GM21423 (cell line): ENCODE results near the gene SLC13A3.
"Not testable (repeated sequence)": the region's sequence is repeated elsewhere in the genome, so short reads cannot be mapped to it uniquely, and the experiment has no call there.

ENCODE experiments used
- ATAC-seq: cut with Tn5 transposase; IDR thresholded peaks from one replicate; pipeline ENCODE4 v1.9.1; 2021; ENCODE audit warnings: mild to moderate bottlenecking, moderate library complexity; ENCODE audit not compliant: unreplicated experiment

SLC13A3 gene

DNA sequence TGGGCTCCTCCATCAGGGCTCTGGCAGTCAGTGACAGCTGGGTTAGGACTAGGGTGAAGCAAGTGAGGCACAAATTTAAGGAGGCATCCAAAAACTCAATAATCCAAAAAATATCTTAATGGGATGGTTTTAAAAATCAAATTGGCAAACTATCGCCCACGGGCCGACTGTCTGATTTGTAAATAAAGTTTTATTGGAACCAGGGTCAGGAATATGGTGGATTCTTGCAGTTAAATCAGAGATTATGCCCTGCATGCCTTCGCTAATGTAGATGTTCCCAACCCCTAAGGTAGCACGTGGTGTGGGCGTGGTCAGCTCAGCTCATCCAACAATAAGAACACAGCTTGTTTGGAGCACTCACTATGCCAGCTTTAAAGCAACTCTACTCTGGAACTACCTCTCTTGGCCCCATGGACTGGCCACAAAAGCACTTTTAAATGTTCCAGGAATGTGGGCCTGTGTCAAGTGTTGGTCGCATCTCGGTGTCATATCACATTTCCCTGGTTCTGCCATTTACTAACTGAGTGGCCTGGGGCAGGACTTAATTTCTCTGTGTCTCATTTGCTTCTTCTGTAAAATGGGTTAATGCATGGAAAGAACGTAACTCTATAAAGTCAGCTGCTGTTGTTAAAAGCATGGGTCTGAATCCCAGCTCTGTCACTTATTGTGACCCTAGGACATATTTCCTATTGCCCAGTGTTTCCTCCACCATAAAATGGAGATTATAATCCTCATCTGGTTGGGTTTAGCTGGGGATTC lies 31.0 kb upstream of the SLC13A3 start:
- no peak for ATAC-seq

DNA sequence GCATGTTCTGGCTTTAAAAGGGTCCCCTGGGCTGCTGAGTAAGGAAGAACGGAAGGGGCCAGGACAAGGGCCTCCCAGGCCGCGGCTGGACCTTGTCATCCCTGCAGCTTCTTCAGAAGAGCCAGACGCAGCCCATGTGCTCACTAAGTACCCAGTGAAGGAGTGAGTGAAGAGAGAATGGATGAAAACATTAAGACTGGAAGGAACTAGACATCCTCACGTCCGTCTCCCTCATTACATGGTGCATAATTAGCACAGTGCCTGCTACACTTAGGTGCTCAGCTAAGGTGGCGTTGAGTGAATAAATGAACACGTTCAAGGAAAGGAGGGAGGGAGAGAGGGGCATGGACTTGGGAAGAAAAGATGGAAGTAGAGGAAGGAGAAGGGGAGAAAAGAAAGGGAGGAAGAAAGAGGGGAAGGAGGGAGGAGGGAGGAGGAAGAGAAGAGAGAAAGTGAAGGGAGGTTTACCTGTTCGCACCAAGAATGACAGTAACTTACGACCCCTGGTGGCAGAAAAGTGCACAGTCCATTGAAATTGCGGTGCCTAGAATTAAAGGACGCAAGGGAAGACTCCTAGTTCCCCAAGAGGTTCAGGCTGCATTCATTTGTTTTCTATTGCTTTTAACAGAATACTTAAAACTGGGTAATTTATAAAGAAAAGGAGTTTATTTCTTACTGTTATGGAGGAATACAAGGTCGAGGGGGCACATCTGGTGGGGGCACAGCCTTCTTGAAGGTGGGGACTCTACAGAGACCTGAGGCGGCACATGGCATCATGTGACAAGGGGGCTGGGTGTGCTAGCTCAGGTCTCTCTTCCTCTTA lies 30.0 kb upstream of the SLC13A3 start:
- no peak for ATAC-seq

DNA sequence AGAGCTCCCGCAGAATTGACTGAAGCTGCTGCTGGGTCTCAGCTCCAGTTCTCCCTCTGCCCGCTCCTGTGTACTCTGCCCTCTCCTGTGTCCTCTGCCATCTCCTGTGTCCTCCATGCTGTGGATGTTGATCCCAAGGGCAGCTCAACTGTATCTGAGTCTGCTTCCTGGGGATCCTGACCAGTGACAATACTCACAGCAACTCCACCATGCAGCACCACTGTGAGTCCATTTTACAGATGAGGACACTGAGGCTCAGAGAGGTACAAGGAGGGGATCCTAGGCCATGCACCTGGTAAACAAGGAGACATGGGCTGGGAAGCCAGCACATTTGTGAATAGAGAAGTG lies 29.4 kb upstream of the SLC13A3 start:
- ATAC-seq = no peak

DNA sequence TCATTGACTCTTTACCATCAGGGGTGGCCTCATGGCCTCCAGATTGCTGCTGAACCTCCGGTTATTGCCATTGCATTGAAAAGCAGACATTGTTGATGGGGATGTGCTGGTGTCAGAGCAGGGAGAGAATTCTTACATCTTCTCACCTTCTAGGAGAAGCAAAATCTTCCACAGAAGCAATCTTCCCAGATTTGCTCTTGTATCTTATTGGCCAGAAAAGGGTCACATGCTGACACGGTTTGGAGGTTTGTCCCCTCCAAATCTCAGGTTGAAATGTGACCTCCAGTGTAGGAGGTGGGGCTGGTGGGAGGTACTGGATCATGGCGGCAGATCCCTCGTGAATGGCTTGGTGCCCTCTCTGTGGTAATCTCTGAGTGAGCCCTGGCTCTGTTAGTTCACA lies 27.3 kb upstream of the SLC13A3 start:
- ATAC-seq = no peak

DNA sequence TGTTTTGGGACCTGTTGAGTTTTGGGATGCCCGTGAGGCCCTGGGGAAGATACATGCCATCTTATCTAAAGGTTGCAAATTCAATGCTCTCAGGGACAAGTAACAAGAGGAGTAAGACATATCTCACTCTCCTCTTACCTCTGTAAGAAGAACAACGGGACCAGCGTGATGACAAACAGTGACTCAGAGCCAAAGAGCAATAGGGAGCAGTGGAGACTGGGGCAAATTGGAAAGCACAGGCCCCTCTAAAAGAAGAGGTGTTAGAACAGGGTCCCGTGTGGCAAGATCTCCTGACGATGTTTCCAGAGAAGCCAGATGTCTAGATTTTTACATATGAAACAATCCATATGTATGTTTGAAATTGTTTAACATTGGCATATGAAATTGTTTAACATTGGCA lies 26.3 kb upstream of the SLC13A3 start:
- no peak for ATAC-seq

DNA sequence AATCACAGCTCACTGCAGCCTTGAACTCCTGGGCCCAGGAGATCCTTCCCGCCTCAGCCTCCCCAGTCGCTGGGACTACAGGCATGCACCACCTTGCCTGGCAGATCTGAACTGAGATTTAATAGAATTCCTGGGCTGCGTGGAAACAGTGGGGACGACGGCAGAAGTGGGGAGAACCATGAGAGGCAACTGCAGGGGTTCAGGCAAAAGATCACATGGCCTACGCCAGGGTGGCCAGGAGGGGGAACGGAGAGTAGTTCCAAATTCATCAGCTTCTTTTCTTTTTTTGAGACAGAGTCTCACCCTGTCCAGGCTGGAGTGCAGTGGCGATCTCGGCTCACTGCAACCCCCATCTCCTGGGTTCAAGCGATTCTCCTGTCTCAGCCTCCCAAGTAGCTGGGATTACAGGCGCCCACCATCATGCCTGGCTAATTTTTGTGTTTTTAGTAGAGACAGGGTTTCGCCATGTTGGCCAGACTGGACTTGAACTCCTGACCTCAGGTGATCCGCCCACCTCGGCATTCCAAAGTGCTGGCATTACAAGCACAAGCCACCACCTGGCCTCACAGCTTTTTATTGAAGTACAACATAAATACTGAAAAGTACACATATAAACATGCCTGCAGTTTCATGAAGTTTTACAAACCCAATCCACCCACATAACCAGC lies 25.5 kb upstream of the SLC13A3 start:
- not testable (repeated sequence) for ATAC-seq

DNA sequence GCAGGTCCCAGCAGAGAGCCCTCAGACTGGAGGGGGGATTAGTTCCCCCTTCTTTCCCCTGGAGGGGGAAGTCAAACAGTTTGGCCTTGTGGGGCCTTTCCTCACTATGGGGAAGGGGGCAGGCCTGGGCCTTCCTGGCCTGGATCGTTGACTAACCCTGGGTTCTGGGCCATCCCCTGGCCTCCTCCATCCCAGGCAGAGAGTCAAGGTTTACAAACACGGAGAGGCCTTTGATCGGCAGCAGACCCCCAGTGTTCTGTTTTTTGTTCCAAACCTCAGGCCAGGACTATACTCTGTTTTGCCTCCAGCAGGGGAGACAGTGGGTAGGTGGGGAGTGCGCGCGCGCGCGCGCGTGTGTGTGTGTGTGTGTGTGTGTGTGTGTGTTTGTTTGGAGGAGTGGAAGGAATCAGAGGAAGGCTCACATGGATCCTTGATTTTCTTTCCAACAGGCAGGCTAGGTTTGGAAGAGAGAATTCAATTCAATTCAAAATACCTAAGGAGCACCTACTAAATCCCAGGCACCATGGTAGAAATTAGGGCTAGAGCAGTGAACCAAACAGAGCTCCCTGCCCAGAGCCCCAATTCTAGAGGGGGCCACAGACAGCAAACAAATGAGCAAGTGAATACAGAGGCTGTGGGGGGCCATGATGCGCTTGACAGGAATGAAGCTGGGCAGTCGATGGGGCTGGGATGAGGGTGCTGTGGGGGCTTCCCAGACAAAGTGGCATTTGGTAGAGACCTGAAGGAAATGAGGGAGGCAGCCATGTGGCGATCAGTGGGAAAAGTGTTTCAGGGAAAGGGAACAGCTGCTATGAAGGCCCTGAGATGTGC lies 23.2 kb upstream of the SLC13A3 start:
- ATAC-seq = no peak

DNA sequence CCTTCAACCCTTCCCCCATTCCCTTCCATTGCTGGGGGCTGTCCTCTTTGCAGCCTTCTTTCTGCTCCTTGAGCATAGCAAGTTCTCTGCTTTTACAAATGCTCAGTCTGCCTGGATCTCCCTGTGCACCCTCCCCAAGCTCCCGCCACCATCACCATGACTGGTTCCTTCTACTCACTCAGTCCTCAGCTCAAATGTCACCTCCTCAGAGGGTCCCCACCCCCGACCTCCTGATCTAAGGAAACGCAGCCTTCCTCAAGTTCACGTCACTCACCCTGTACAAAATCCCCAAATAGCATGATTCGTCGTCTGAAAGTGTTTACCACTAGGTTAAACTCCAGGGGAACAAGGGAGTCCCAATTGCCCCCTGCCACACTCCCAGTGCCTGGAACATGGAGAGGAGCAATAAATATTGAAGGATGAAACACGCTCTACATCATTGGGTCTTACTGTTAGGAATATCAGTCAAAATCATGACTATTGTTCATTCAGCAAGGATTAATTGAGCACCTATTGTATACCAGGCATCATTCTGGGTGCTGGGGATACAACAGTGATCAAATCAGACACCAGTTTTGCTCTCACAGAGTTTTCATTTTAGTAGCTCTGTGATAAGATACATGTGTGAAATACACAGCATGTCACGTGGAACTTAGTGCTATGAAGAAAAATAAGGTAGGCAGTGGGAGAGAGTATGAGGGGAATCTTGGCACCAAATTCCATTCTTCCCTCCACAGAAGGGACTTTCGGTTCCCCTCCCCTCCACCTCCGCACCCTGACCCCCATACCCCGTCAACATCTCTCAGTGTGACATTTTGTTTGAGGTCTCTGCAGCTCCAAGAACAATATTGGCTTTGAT lies 22.4 kb upstream of the SLC13A3 start:
- ATAC-seq = no peak

DNA sequence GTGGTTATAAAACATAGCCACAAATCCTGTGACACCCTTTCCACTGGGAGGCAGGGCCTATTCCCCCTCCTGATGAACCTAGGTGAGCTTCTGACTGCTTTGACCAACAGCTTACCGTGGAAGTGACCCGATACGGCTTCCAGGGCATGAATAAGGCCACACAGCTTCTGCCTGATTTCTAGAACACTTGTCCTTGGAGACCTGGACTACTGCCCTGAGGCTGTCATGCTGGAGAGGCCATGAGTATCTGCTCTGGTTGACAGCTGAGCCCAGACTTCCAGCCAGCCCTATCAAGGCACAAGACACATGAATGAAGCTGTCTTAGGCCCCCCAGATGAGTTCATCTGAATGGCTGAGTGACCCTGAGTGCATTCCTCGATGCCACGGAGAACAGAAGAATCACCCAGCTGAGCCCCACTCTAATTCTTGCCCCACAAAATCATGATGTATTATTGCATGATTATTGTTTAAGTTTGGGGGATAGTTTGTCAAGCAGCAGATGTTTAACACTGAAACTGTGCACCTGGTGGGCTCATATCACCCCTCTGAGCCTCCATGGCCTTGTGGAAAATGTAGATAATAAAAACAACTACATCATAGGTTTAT lies 21.4 kb upstream of the SLC13A3 start:
- no peak for ATAC-seq

DNA sequence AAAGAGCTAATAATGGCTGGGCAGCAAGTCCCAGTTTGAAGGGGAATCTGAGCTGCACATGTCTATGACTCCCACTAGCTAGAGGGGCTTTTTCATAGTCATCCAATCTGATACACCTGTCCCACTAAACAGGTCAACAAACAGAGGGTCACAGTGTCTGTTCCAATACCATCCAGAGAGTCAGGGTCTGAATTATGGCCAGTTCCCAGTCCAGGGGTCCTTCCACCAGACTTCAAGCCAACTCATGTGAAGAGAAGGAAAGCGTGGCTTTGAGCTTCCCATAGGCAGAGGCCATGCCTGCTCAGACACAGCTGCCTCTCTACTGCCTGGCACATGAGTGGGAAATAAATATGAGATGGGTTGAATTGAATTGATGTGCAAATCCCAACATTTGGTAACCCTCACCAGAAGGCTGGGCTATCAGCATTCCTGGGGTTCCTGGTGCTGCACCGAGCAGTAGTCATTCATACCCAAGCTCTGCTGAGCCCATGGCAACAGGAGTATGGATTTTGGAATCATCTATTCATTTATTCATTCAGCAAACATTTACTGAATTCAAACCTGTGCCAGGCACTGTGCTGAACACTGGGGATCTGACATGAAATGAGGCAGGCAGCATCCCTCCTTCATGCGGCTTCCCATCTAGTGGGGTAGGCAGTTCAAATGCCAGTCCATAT lies 20.7 kb upstream of the SLC13A3 start:
- ATAC-seq = no peak

DNA sequence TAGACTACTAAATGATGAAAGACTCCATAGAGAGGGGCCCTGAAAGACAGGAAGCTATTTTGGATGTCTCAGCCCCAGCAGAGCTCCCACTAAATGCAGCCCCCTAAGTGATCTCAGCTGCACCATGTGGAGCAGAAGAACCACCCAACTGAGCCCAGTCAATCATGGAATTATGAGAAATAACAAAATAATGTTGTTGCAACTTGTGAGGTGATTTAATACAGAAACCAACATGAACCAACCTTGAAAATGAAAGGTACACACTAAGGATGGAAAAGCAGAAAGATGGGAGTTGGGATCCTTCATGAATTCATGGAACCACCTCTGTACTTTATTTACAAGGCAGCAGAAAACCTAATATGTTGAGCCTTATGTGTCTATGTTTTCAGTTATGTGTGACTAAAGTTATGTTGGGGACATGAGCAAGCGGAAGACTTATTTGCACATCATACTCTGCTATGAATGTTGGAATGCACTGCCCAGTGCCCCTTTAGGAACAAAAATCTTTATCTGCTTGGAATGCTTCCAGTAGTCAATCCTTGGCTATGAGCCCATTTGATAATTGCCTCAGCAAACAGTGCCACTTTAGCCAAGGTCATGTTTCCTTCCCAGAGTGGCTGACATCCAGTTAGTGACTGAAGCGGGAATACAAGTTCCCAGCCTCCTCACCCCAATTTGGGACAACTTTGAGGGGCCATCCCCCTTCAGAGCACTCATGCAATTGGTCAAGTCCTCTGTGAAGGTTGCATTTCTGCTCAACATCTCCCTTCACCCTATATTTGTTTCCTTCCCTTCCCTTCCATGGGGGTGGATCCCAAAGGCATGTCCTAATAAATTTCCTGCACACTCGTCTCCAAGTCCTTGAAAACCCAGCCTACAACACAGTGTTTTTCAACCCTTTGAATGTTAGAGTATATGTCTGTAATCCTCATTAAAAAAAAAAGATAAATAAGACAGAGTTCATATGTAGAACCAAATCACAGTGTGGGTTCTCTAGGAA lies 19.6 kb upstream of the SLC13A3 start:
- no peak for ATAC-seq

DNA sequence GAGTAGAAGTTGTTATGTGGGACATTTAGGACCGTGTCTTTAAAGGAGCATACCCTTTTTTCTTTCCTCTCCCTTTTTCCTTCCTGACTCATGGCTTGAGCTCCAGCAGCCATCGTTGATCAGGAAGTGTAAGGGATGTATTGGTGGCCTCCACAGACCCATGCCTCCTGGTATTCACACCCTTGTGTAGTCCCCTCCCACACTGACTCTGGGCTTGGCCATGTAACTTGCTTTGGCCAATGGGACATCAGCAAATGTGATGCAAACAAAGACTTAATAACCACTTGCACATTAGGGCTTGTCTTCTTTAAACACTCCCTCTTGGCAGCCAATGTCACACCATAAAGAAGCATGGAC lies 18.9 kb upstream of the SLC13A3 start:
- no peak for ATAC-seq

DNA sequence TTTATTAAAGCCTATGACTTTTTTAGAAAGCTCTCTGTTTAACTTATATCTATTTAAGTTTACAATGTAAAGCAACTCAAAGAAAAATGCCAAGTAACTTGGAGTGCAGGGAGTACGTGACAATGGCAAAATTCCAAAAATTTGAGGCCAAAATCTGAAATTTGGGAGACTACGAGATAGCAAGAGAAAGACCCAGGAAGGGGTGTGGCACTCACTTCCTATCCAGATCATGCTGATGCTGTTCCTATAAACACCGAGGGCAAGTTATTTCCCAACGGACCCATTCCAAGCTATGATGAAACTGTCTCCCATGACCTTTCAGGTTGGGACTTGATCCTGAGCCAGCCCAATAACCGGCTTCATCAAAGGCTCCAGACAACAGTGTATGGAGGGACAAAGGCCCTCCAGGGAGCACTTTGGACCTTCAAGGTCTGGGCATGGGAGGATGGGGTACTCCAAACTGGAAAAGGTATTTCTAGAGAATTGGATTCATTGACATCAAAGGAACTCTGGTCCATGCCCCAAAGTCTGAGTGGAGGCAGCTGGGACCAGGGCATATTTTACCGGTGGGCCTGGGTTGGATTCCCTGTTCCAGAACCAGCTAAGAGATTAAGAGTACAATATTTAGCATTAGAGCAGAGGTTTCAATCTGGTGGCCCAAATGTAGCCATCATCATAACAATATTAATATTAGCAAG lies 15.7 kb upstream of the SLC13A3 start:
- no peak for ATAC-seq

DNA sequence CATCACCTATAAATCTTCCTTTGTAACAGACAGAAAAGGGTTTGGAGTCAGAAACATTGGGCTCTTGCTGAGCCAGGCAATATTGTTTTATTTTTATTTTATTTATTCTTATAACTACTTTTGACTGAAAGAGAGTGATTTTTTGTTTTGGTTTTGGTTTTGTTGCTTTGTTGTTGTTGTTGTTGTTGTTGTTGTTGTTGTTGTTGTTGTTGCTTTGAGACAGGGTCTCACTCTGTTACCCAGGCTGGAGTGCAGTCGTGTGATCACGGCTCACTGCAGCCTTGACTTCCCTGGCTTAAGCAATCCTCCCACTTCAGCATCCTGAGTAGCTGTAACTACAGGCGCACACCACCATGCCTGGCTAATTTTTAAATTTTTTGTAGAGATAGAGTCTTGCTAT lies 15.0 kb upstream of the SLC13A3 start:
- no peak for ATAC-seq

DNA sequence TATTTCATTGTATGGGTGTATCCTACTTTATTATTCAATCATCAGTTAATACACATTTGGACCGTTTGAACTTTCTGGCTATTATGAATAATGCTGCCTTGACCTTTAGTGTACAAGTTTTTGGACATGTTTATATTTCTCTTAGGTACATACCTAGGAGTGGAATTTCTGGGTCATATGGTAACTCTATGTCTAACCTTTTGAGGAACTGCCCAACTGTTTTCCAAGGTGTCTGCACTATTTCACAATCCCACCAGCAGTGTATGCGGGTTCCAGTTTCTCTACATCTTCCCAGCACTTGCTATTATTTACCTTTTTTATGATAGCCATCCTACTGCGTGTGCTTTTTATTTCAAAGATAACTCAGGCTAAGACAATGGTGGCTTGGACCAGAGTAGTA lies 14.3 kb upstream of the SLC13A3 start:
- ATAC-seq = no peak

DNA sequence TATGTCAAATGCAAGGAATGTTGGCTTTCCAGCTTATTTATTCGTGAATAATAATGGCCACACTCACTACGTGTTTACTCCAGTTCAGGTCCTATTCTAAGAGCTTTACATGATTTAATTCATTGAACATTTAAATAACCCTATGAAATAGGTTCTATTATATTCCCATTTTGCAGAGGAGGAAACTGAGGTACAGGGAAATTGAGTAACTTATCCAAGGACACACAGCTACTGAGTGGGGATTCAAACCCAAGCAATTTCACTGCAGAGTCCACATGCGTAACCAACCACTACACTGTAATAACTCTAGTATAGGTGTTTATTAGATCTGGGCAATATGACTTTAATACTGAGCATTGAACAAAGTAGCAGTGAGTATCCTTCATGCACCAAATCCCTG lies 12.3 kb upstream of the SLC13A3 start:
- no peak for ATAC-seq

DNA sequence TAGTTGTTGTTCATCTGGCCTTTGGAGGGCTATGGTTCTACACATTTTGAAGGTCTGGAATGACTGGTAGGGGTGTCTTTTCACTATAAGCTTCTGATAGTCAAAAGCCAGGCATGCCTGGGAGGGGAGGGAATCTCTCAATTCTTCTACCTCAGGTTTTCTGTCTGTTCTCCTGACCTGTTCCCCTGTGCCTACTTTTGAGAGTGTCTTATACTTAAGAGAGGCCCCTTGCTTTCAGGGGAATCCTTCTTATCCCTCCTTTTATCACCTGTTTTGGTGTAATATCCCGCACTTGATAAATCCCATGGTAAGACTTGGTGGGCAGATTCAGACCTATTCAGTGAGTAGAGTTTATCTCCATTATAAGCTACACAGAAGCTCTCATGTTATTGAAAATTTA lies 10.4 kb upstream of the SLC13A3 start:
- no peak for ATAC-seq
